Nephron progenitor cell (in vitro differentiated cells): ENCODE results near the gene MSL3.

Experiments used
- DNase-seq: peaks from one replicate; pipeline ENCODE4 v3.0.0; 2021
- H3K27ac Mint-ChIP-seq: 2 replicates; pipeline ENCODE4 v1.8.0; 2021; ENCODE audit warnings: mild to moderate bottlenecking, moderate library complexity, mixed read lengths
- H3K27me3 Mint-ChIP-seq: 2 replicates; pipeline ENCODE4 v1.8.0; 2021; ENCODE audit warnings: mild to moderate bottlenecking, low read depth, mixed read lengths; ENCODE audit not compliant: poor library complexity
- H3K36me3 Mint-ChIP-seq: 2 replicates; pipeline ENCODE4 v1.8.0; 2021; ENCODE audit warnings: low read depth, mixed read lengths
- H3K4me1 Mint-ChIP-seq: 2 replicates; pipeline ENCODE4 v1.8.0; 2021; ENCODE audit warnings: mixed read lengths
- H3K4me3 Mint-ChIP-seq: 2 replicates; pipeline ENCODE4 v1.8.0; 2021; ENCODE audit warnings: mild to moderate bottlenecking, moderate library complexity, mixed read lengths
- H3K9me3 Mint-ChIP-seq: 2 replicates; pipeline ENCODE4 v1.8.0; 2021; ENCODE audit warnings: mild to moderate bottlenecking, moderate library complexity, mixed read lengths
- TF ChIP-seq, protein P1 (sequence below): fragments of 200-600 bp; sonication (generic); IDR thresholded peaks from 2 replicates; pipeline ENCODE4 v1.5.0; 2021; ENCODE audit warnings: antibody characterized with exemption

The MSL3 gene

DNA sequence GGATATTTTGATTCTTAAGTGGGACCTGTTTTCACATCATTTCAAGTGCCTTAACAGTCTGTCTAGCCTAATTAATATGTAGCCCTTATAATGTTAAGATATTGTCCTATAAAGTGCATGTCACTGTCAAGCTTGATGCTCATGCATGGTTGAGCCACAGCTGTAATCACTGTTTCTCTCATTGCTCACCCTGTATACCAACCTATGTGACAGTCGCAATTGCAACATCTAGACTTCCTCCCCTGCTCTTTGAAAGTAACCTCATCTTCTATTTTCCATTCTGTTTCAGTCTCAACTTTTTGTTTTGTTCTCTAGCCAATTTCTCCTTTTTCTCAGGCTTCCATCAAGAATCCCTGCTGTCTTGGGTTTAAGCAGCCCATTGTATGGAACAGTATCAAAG, 24.4 kb upstream of the MSL3 start:
- no peak for DNase-seq
- TF ChIP-seq, protein P1, sequence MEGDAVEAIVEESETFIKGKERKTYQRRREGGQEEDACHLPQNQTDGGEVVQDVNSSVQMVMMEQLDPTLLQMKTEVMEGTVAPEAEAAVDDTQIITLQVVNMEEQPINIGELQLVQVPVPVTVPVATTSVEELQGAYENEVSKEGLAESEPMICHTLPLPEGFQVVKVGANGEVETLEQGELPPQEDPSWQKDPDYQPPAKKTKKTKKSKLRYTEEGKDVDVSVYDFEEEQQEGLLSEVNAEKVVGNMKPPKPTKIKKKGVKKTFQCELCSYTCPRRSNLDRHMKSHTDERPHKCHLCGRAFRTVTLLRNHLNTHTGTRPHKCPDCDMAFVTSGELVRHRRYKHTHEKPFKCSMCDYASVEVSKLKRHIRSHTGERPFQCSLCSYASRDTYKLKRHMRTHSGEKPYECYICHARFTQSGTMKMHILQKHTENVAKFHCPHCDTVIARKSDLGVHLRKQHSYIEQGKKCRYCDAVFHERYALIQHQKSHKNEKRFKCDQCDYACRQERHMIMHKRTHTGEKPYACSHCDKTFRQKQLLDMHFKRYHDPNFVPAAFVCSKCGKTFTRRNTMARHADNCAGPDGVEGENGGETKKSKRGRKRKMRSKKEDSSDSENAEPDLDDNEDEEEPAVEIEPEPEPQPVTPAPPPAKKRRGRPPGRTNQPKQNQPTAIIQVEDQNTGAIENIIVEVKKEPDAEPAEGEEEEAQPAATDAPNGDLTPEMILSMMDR: no peak
- no peak overlapping the region for H3K4me3 Mint-ChIP-seq
- no peaks in the 10 kb centered on the region for H3K36me3 Mint-ChIP-seq
- peaks cover 26% of the 10 kb centered on the region for H3K9me3 Mint-ChIP-seq
- peaks cover 27% of the 10 kb centered on the region for H3K27me3 Mint-ChIP-seq
- no peaks in the 10 kb centered on the region for H3K4me1 Mint-ChIP-seq
- H3K27ac Mint-ChIP-seq: no peak overlapping the region

DNA sequence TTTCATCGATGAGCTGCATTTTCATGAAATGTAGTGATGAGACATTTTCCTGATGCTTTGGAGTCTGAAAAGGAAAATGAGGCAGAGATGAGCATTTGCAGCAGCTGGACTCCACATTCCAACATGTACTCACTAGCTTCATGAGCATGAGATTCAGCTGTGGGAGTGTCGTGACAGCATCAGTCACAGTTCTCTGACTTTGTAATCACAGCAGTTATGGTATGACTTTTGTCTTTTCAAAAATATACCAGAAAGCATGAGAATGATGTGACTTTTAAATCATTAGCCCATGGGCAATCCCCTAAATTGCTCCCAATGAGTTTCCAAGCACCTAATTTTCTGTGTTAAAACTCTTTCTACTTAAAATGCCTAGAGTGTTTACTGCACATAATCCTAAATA, 18.3 kb upstream of the MSL3 start:
- Mint-ChIP-seq H3K4me3 (no peak overlapping the region), H3K4me1 (no peaks in the 10 kb centered on the region), H3K36me3 (no peaks in the 10 kb centered on the region), H3K27ac (no peak overlapping the region), H3K27me3 (peaks cover 5% of the 10 kb centered on the region), H3K9me3 (peaks cover 19% of the 10 kb centered on the region)
- TF ChIP-seq, protein P1: no peak
- no peak for DNase-seq

DNA sequence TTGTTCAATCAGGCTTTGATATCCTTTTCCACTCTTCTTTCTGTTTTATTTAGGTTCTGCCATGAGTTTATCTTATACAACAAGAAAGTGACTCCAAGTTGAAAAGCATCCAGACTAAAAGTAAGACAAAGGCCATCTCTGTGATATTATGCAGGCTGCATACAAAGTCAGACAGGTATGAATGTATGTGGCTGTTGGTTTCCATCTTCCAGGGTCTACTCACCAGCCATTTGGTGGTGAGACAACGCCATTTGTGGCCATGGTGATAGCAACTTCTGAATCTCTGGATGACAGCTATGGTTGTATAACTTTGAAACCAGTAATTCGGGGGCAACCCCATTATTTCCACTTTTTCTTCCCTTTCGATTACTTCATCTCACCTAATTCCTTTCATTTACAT, 17.2 kb upstream of the MSL3 start:
- Mint-ChIP-seq H3K36me3 (no peaks in the 10 kb centered on the region), H3K27me3 (peaks cover 16% of the 10 kb centered on the region), H3K27ac (no peak overlapping the region), H3K9me3 (peaks cover 17% of the 10 kb centered on the region), H3K4me3 (no peak overlapping the region), H3K4me1 (no peaks in the 10 kb centered on the region)
- DNase-seq: no peak
- TF ChIP-seq, protein P1: no peak

DNA sequence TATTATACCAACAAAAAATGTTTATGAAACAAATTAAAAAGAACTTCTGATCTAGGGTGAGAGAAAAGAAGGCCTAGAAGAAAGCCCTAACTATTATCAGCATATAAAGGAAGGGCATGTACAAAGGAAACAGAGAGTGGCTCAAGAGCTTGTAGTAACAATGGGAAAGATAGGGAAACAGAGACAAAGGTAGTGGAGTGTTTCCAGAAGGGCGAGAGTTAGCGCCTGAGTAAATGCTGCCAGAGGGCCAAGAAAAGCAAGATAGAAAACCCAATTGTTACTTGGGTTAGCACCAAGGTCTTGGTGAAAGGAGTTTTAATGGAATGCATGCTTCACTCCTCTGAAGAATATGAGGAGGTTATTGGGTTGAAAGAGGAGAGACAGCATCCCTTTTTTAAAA, 16.5 kb upstream of the MSL3 start:
- Mint-ChIP-seq H3K9me3 (peaks cover 17% of the 10 kb centered on the region), H3K4me3 (no peak overlapping the region), H3K27me3 (peaks cover 20% of the 10 kb centered on the region), H3K4me1 (no peaks in the 10 kb centered on the region), H3K27ac (no peak overlapping the region), H3K36me3 (no peaks in the 10 kb centered on the region)
- TF ChIP-seq, protein P1: no peak
- DNase-seq: no peak

DNA sequence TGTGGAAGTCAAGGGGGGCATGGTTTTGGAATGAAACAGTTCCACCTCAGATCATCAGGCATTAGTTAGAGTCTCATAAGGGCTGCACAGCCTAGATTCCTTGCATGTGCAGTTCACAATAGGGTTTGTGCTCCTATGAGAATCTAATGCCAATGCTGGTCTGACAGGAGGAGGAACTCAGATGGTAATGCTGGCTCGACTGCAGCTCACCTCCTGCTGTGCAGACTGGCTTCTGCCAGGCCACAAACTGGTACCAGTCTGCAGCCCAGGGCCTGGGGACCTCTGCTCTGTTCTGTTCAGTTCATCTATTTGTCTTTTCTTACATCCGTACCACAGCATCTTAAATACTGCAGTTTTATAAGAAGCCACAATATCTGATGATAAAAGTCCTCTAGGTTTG, 12.2 kb upstream of the MSL3 start:
- Mint-ChIP-seq H3K9me3 (peaks cover 14% of the 10 kb centered on the region), H3K27ac (no peak overlapping the region), H3K4me1 (no peaks in the 10 kb centered on the region), H3K4me3 (no peak overlapping the region), H3K27me3 (peaks cover 28% of the 10 kb centered on the region), H3K36me3 (no peaks in the 10 kb centered on the region)
- no peak for DNase-seq
- TF ChIP-seq, protein P1: no peak

DNA sequence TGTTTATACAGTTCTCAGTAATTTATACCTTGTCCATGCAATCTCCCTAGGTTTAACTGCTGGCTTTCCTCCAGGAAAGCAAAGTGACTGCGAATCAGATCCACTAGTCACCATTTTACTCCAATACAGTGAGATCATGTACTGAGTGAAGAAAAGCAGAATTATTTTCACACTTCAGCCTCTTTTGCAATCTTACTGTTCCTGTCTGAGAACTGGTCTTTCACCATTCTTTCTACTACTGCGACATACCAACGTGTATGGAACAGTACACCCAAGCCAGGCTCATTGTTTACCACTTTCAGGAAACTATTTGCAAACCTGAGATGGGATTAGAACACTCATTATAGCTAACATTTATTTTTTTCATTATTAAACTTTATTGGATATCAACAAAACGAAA, 8.0 kb upstream of the MSL3 start:
- H3K27ac Mint-ChIP-seq: no peak overlapping the region
- no peak overlapping the region for H3K4me3 Mint-ChIP-seq
- peaks cover 22% of the 10 kb centered on the region for H3K9me3 Mint-ChIP-seq
- TF ChIP-seq, protein P1: no peak
- no peak for DNase-seq
- H3K36me3 Mint-ChIP-seq: no peaks in the 10 kb centered on the region
- peaks cover 38% of the 10 kb centered on the region for H3K27me3 Mint-ChIP-seq
- no peaks in the 10 kb centered on the region for H3K4me1 Mint-ChIP-seq
